PC-3 (cell line): ENCODE results near the gene USP22. TPM values are rescaled to one million over a fixed set of nuclear protein-coding genes. Genes with fewer than 3 reads are reported as not detected.

Source experiments
- ATAC-seq: fragments of 200-7000 bp; cut with Tn5 transposase; 2 replicates; pipeline ENCODE4 v1.9.1; 2020; ENCODE audit warnings: mild to moderate bottlenecking, moderate library complexity
- BruUV-seq: library from RNA; stranded (reverse); fragments of 400-500 nt; replicated peaks from 2 replicates; lab custom pipeline; 2021; lab: Mats Ljungman, UMichigan
- CTCF ChIA-PET: fragments of 300-600 bp; sonication (Branson Sonifier 250); formaldehyde crosslinking; loops from one replicate; lab custom pipeline; 2022; ENCODE audit warnings: antibody characterized with exemption; lab: Charles Lee
- POLR2A ChIA-PET: fragments of 300-600 bp; sonication (Branson Sonifier 250); formaldehyde crosslinking; loops from one replicate; lab custom pipeline; 2022; ENCODE audit warnings: antibody characterized with exemption; ENCODE audit not compliant: unreplicated experiment; lab: Charles Lee
- DNase-seq: peaks from one replicate; pipeline ENCODE4 v3.0.0-alpha.2; 2015
- H2AFZ ChIP-seq: fragments of 300-600 bp; sonication (generic); 2 replicates; pipeline ENCODE4 v1.6.0; 2016; ENCODE audit warnings: antibody characterized with exemption, low read length
- H3F3A ChIP-seq: fragments of 300-600 bp; sonication (generic); one replicate; pipeline ENCODE4 v1.6.0; 2017; ENCODE audit warnings: antibody characterized with exemption, low read length, control low read depth, mild to moderate bottlenecking; ENCODE audit not compliant: unreplicated experiment
- H3K27ac ChIP-seq: fragments of 300-600 bp; sonication (generic); 2 replicates; pipeline ENCODE4 v1.5.1; 2016; ENCODE audit warnings: mild to moderate bottlenecking, low read length
- H3K27me3 ChIP-seq: fragments of 300-600 bp; sonication (generic); 2 replicates; pipeline ENCODE4 v1.6.1; 2016; ENCODE audit warnings: low read length, mixed read lengths
- H3K36me3 ChIP-seq: fragments of 300-600 bp; sonication (generic); 2 replicates; pipeline ENCODE4 v1.6.1; 2016; ENCODE audit warnings: low read depth, mixed run types, low read length, mixed read lengths
- H3K4me1 ChIP-seq: fragments of 300-600 bp; sonication (generic); 2 replicates; pipeline ENCODE4 v1.5.1; 2016; ENCODE audit warnings: low read length; ENCODE audit not compliant: insufficient read depth
- H3K4me2 ChIP-seq: fragments of 300-600 bp; sonication (generic); 2 replicates; pipeline ENCODE4 v1.6.0; 2016; ENCODE audit warnings: low read length
- H3K4me3 ChIP-seq: fragments of 300-600 bp; sonication (generic); 2 replicates; pipeline ENCODE4 v1.5.1; 2016; ENCODE audit warnings: mild to moderate bottlenecking, low read length, mixed read lengths
- H3K79me2 ChIP-seq: fragments of 300-600 bp; sonication (generic); 2 replicates; pipeline ENCODE4 v1.6.1; 2017; ENCODE audit warnings: low read length, mixed read lengths
- H3K9ac ChIP-seq: fragments of 300-600 bp; sonication (generic); 2 replicates; pipeline ENCODE4 v1.6.0; 2016; ENCODE audit warnings: mild to moderate bottlenecking, low read length
- H3K9me2 ChIP-seq: fragments of 300-600 bp; sonication (generic); replicated peaks from 2 replicates; pipeline ENCODE4 v1.6.1; 2016; ENCODE audit warnings: mixed run types, low read length, mixed read lengths
- H3K9me3 ChIP-seq: fragments of 300-600 bp; sonication (generic); 2 replicates; pipeline ENCODE4 v1.6.1; 2016; ENCODE audit warnings: low read length, mixed read lengths
- H4K20me1 ChIP-seq: fragments of 300-600 bp; sonication (generic); 2 replicates; pipeline ENCODE4 v1.6.1; 2016; ENCODE audit warnings: low read length, mixed read lengths
- CTCF ChIP-seq: fragments of 300-600 bp; sonication (generic); conservative IDR thresholded peaks from 2 replicates; pipeline ENCODE4 v1.5.1; 2017; ENCODE audit warnings: antibody characterized with exemption, low read depth, mild to moderate bottlenecking, low read length
- EZH2 ChIP-seq: fragments of 300-600 bp; sonication (generic); IDR thresholded peaks from one replicate; pipeline ENCODE4 v1.6.1; 2017; ENCODE audit warnings: antibody characterized with exemption, mild to moderate bottlenecking, low read length; ENCODE audit not compliant: unreplicated experiment
- EZH2phosphoT487 ChIP-seq: fragments of 300-600 bp; sonication (generic); IDR thresholded peaks from 2 replicates; pipeline ENCODE4 v1.6.1; 2018; ENCODE audit warnings: mild to moderate bottlenecking, antibody characterized with exemption, low read length, borderline replicate concordance
- intact Hi-C: fragments of 100-400 bp; cut with micrococcal nuclease; formaldehyde crosslinking; loops from 2 replicates; pipeline ENCODE4 v1.9.0; 2023
- total RNA-seq: library from RNA; depleted of rRNA; stranded (reverse); fragments of >200 nt; gene quantifications from 2 replicates; pipeline ENCODE4 v1.2.3, GENCODE V29; 2014

The USP22 gene
- total RNA-seq, 1 experiment from 2014 or later = 188 TPM

- H2AFZ ChIP-seq = no peak overlapping the region
- intact Hi-C loops = no loop called here
- no peak for DNase-seq
- BruUV-seq = no TSS peak
- no peak overlapping the region for H3K4me2 ChIP-seq
- H3K9ac ChIP-seq = no peak overlapping the region
- no peak overlapping the region for H3K4me3 ChIP-seq
- TF ChIP-seq CTCF (no peak), EZH2 (no peak), EZH2phosphoT487 (no peak)
- H3K4me1 ChIP-seq = 0 out of 2 replicates have a peak, but pooled peaks cover 3% of the 10 kb centered on the region
- no peaks in the 10 kb centered on the region for H3K9me2 ChIP-seq
- peaks cover 4% of the 10 kb centered on the region; the same call in 1 of the 2 replicates for H3K79me2 ChIP-seq
- no peak for ATAC-seq
- H3K36me3 ChIP-seq = peaks cover 40% of the 10 kb centered on the region
- H4K20me1 ChIP-seq = peaks cover 28% of the 10 kb centered on the region
- H3K9me3 ChIP-seq = no peaks in the 10 kb centered on the region
- CTCF ChIA-PET = no interaction called here
- no peak overlapping the region for H3K27ac ChIP-seq
- POLR2A ChIA-PET = no interaction called here
- H3F3A ChIP-seq = no peaks in the 10 kb centered on the region
- H3K27me3 ChIP-seq = no peaks in the 10 kb centered on the region
Observed at GRCh38 chr17:20998571-20999043, 44.2 kb downstream of the USP22 start.

GRCh38 chr17:20997711-20998570 is 44.9 kb downstream of the USP22 start:
- no peaks in the 10 kb centered on the region for H3K27me3 ChIP-seq
- H3K79me2 ChIP-seq = no peaks in the 10 kb centered on the region

More at GRCh38 chr17:20997711-20998570, 44.9 kb downstream of the USP22 start:
- DNase-seq = no peak
- no peak overlapping the region for H3K4me3 ChIP-seq
- no peak overlapping the region for H3K9ac ChIP-seq
- H4K20me1 ChIP-seq = peaks cover 28% of the 10 kb centered on the region
- H3K4me1 ChIP-seq = peaks cover 5% of the 10 kb centered on the region; the same call in 1 of the 2 replicates
- H3K36me3 ChIP-seq = peaks cover 34% of the 10 kb centered on the region
- intact Hi-C loops = no loop called here
- peak; percentile 6; the same call in 1 of the 2 replicates for ATAC-seq
- no peaks in the 10 kb centered on the region for H3K9me2 ChIP-seq
- BruUV-seq = TSS peak; percentile 1
- no peaks in the 10 kb centered on the region for H3F3A ChIP-seq
- TF ChIP-seq EZH2 = no peak
- TF ChIP-seq EZH2phosphoT487 = no peak
- no peak for TF ChIP-seq CTCF
- no peak overlapping the region for H3K4me2 ChIP-seq
- POLR2A ChIA-PET = no interaction called here
- no peak overlapping the region for H2AFZ ChIP-seq
- H3K9me3 ChIP-seq = no peaks in the 10 kb centered on the region
- CTCF ChIA-PET = no interaction called here
- no peak overlapping the region for H3K27ac ChIP-seq
